Neural crest cell (in vitro differentiated cells): ENCODE results near the gene TBL2. TPM values are rescaled to one million over a fixed set of nuclear protein-coding genes. Genes with fewer than 3 reads are reported as not detected.

Experiments
- DNase-seq: peaks from one replicate; pipeline ENCODE4 v3.0.0; 2021; ENCODE audit warnings: low read depth, mixed read lengths, low spot score
- H3K27ac Mint-ChIP-seq: one replicate; pipeline ENCODE4 v1.8.0; 2021; ENCODE audit warnings: mild to moderate bottlenecking, mixed read lengths; ENCODE audit not compliant: unreplicated experiment
- H3K27me3 Mint-ChIP-seq: 2 replicates; pipeline ENCODE4 v1.8.0; 2021; ENCODE audit warnings: low read depth, mild to moderate bottlenecking, mixed read lengths
- H3K36me3 Mint-ChIP-seq: 2 replicates; pipeline ENCODE4 v1.8.0; 2021; ENCODE audit warnings: low read depth, mild to moderate bottlenecking, mixed read lengths
- H3K4me1 Mint-ChIP-seq: 2 replicates; pipeline ENCODE4 v1.8.0; 2021; ENCODE audit warnings: mixed read lengths
- H3K4me3 Mint-ChIP-seq: one replicate; pipeline ENCODE4 v1.8.0; 2021; ENCODE audit warnings: mild to moderate bottlenecking, mixed read lengths
- H3K9me3 Mint-ChIP-seq: 2 replicates; pipeline ENCODE4 v1.8.0; 2021; ENCODE audit warnings: mixed read lengths
- CTCF ChIP-seq: fragments of 200-600 bp; sonication (generic); conservative IDR thresholded peaks from 2 replicates; pipeline ENCODE4 v1.5.0; 2021; ENCODE audit warnings: antibody characterized with exemption, mild to moderate bottlenecking
- long read RNA-seq: library from polyadenylated mRNA; unstranded; transcript quantifications from one replicate; pipeline ENCODE4 v2.0.0, GENCODE V29; 2020
- total RNA-seq: library from RNA; stranded (reverse); gene quantifications from 2 replicates; pipeline ENCODE4 v1.2.1, GENCODE V29; 2021

Gene TBL2
- 42.8 and 45.6 TPM in 2 replicates for total RNA-seq
- long read RNA-seq, full-length matches to known transcripts = 32 of 37 reads
- long read RNA-seq, partial matches to known transcripts = 2 of 37 reads
- long read RNA-seq, other reads (novel, unspliced or antisense) = 3 of 37 reads

GRCh38 chr7:73578342-73579128 is at the start of gene TBL2:
TBL2 (minus strand) TSS chr7:73578579; CDS start chr7:73578549, 30 bp downstream.
- no peak for TF ChIP-seq CTCF
- H3K27ac Mint-ChIP-seq = peak within 1 kb of the TSS; percentile 95

GRCh38 chr7:73626814-73627213 is 48.4 kb upstream of the TBL2 start:
- H3K4me3 Mint-ChIP-seq = no peak overlapping the region
- no peaks in the 10 kb centered on the region for H3K36me3 Mint-ChIP-seq
- H3K27me3 Mint-ChIP-seq = peaks cover 77% of the 10 kb centered on the region
- DNase-seq = no peak
- no peak overlapping the region for H3K27ac Mint-ChIP-seq
- H3K9me3 Mint-ChIP-seq = no peaks in the 10 kb centered on the region
- H3K4me1 Mint-ChIP-seq = no peaks in the 10 kb centered on the region
- no peak for TF ChIP-seq CTCF

More at GRCh38 chr7:73578342-73579128, at the start of gene TBL2:
- peaks cover 5% of the 10 kb centered on the region for H3K36me3 Mint-ChIP-seq
- peaks cover 29% of the 10 kb centered on the region for H3K4me1 Mint-ChIP-seq
- peak within 1 kb of the TSS; percentile 88 for H3K4me3 Mint-ChIP-seq
- no peaks in the 10 kb centered on the region for H3K27me3 Mint-ChIP-seq
- H3K9me3 Mint-ChIP-seq = no peaks in the 10 kb centered on the region
- peak; percentile 99 for DNase-seq

- Mint-ChIP-seq H3K27me3 (peaks cover 79% of the 10 kb centered on the region), H3K9me3 (no peaks in the 10 kb centered on the region), H3K4me1 (no peaks in the 10 kb centered on the region), H3K36me3 (no peaks in the 10 kb centered on the region), H3K4me3 (no peak overlapping the region), H3K27ac (no peak overlapping the region)
- no peak for TF ChIP-seq CTCF
- DNase-seq = no peak
These were observed 46.9 kb upstream of the TBL2 start for GRCh38 chr7:73625276-73625675.

GRCh38 chr7:73624669-73625001 is 46.3 kb upstream of the TBL2 start:
- Mint-ChIP-seq H3K4me3 (no peak overlapping the region), H3K36me3 (no peaks in the 10 kb centered on the region), H3K4me1 (no peaks in the 10 kb centered on the region), H3K9me3 (no peaks in the 10 kb centered on the region), H3K27ac (no peak overlapping the region), H3K27me3 (peaks cover 86% of the 10 kb centered on the region)
- DNase-seq = no peak
- no peak for TF ChIP-seq CTCF

- Mint-ChIP-seq H3K4me3 (peak within 1 kb of the TSS; percentile 70), H3K9me3 (no peaks in the 10 kb centered on the region), H3K36me3 (no peaks in the 10 kb centered on the region), H3K4me1 (no peaks in the 10 kb centered on the region), H3K27me3 (peaks cover 83% of the 10 kb centered on the region), H3K27ac (no peak within 1 kb of the TSS)
- DNase-seq = peak; percentile 72
- no peak for TF ChIP-seq CTCF
These were observed 45.7 kb upstream of the TBL2 start, which contains the start of gene MLXIPL for GRCh38 chr7:73623798-73624668. MLXIPL (minus strand) TSS chr7:73624522; CDS start chr7:73624492, 30 bp downstream.
